ENCODE results near the gene SPHKAP. TPM values are rescaled to one million over a fixed set of nuclear protein-coding genes. Genes with fewer than 3 reads are reported as not detected.
"Not testable (repeated sequence)": the region's sequence is repeated elsewhere in the genome, so short reads cannot be mapped to it uniquely, and the experiment has no call there.

SPHKAP gene
- total and polyA plus RNA-seq, 8 donors: 0.18 to 1.8 (median 1.4) TPM; not detected in 1

DNA sequence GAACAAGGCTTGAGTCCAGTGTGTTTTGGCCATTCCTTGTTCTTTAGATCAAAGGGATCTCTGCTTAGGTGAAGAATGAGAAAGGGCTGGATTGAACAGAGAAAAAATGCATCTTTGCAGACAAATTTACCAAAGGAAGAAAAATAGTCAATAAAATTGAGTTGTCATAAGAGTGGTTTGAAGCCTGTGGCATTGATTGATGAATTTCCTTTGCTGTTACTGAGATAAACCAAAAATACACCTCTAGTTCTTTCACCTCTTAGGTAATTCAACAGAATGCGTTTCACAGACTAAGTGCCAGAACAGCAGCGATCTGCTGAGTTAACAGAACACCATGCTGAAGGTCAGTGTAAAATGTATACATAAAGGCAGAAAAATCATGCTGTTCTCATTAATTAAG is 96.8 kb downstream of the SPHKAP start:
- H3K27me3 ChIP-seq: no peaks in the 10 kb centered on the region
- H3K27ac ChIP-seq: no peak overlapping the region
- no peak for ATAC-seq
- DNase-seq: no peak
- no peaks in the 10 kb centered on the region for H3K4me1 ChIP-seq
- no peak overlapping the region for H3K4me3 ChIP-seq
- intact Hi-C loops (cut with DNase I): no loop called here
- H3K36me3 ChIP-seq: no peaks in the 10 kb centered on the region
- TF ChIP-seq, protein P1, sequence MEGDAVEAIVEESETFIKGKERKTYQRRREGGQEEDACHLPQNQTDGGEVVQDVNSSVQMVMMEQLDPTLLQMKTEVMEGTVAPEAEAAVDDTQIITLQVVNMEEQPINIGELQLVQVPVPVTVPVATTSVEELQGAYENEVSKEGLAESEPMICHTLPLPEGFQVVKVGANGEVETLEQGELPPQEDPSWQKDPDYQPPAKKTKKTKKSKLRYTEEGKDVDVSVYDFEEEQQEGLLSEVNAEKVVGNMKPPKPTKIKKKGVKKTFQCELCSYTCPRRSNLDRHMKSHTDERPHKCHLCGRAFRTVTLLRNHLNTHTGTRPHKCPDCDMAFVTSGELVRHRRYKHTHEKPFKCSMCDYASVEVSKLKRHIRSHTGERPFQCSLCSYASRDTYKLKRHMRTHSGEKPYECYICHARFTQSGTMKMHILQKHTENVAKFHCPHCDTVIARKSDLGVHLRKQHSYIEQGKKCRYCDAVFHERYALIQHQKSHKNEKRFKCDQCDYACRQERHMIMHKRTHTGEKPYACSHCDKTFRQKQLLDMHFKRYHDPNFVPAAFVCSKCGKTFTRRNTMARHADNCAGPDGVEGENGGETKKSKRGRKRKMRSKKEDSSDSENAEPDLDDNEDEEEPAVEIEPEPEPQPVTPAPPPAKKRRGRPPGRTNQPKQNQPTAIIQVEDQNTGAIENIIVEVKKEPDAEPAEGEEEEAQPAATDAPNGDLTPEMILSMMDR (IDR thresholded peaks at IDR 0.05): no peak
- peaks cover 0 to 11% of the 10 kb centered on the region in 2 donors for H3K9me3 ChIP-seq

DNA sequence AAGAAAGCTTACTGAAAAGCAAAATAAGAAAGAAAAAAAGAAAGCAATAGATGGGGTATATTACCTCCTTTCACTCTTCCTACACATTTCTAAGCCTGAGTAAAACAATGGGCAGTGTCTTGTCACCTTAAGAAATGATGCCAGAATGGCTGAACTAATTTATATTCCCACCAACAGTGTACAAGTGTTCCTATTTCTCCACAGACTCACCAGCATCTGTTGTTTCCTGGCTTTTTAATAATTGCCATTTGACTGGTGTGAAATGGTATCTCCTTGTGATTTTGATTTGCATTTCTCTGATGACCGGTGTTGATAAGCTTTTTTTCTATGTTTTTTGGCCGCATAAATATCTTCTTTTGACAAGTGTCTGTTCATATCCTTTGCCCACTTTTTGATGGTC is 98.4 kb downstream of the SPHKAP start:
- Histone ChIP-seq H3K36me3 (no peaks in the 10 kb centered on the region), H3K4me3 (no peak overlapping the region), H3K27me3 (no peaks in the 10 kb centered on the region), H3K9me3 (no peaks in the 10 kb centered on the region), H3K4me1 (no peaks in the 10 kb centered on the region), H3K27ac (no peak overlapping the region)
- intact Hi-C loops (cut with DNase I): no loop called here
- TF ChIP-seq, protein P1 (IDR thresholded peaks at IDR 0.05): no peak
- ATAC-seq: no peak
- no peak for DNase-seq

DNA sequence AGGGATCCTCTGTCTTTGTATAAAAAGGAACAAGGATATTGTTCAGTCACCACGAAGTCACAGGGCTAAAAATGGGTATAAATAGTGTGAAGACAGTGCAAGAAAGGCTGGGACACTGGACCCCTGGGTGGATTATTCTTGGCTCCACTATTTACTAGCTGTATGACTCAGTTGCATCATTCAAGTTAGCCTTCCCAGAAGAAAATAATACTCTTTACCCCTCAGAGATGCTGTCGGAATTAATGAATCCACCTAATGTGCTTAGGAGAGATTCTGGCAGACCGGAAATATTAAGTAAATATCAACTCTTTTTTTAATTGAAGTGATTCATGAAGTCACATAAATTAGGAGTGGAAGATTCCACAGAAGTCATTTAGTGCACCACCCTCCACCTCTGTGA is 98.9 kb downstream of the SPHKAP start:
- Histone ChIP-seq H3K4me3 (no peak overlapping the region), H3K27me3 (no peaks in the 10 kb centered on the region), H3K27ac (no peak overlapping the region), H3K9me3 (no peaks in the 10 kb centered on the region), H3K36me3 (no peaks in the 10 kb centered on the region), H3K4me1 (no peaks in the 10 kb centered on the region)
- TF ChIP-seq, protein P1 (IDR thresholded peaks at IDR 0.05): no peak
- intact Hi-C loops (cut with DNase I): no loop called here
- DNase-seq (no peak), ATAC-seq (no peak)

DNA sequence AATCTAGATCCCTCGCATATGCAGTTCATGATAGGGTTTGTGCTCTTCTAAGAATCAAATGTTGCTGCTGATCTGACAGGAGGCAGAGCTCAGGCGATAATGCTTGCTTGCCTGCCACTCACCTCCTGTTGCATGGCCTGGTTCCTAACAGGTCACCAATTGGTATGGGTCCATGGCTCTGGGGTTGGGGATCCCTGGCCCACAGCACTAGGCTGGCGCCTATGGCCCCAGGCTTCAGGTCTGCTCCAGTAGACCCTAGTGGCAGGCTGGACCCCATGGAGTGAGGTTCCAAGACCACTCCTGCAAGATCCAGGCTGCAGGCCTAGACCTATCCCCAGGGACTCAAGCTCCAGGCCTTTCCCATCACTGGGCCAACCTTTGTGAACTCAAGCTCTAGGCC is 102.3 kb downstream of the SPHKAP start:
- Histone ChIP-seq H3K4me3 (no peak overlapping the region), H3K4me1 (no peaks in the 10 kb centered on the region), H3K36me3 (no peaks in the 10 kb centered on the region), H3K9me3 (peaks cover 0 to 8% of the 10 kb centered on the region in 2 donors), H3K27me3 (no peaks in the 10 kb centered on the region), H3K27ac (no peak overlapping the region)
- no peak for DNase-seq
- TF ChIP-seq, protein P1 (IDR thresholded peaks at IDR 0.05): no peak
- no peak for ATAC-seq
- intact Hi-C loops (cut with DNase I): no loop called here

DNA sequence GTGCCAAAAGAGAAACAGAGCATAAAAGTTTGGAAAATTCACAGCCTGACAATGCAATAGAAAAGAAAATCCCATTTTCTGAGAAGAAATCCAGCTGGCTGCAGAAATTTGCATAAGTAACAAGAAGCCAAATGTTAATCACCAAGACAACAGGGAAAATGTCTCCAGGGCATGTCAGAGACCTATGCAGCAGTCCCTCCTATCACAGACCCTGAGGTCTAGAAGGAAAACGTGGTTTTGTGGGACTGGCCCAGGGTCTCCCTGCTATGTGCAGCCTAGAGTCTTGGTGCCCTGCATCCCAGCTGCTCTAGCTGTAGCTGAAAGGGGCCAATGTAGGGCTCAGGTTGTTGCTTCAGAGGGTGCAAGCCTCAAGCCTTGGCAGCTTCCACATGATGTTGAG is 104.8 kb downstream of the SPHKAP start:
- H3K9me3 ChIP-seq; ATAC-seq; H3K27me3 ChIP-seq; H3K27ac ChIP-seq; intact Hi-C loops (cut with DNase I); DNase-seq; H3K4me3 ChIP-seq; H3K4me1 ChIP-seq; H3K36me3 ChIP-seq: not testable (repeated sequence)

DNA sequence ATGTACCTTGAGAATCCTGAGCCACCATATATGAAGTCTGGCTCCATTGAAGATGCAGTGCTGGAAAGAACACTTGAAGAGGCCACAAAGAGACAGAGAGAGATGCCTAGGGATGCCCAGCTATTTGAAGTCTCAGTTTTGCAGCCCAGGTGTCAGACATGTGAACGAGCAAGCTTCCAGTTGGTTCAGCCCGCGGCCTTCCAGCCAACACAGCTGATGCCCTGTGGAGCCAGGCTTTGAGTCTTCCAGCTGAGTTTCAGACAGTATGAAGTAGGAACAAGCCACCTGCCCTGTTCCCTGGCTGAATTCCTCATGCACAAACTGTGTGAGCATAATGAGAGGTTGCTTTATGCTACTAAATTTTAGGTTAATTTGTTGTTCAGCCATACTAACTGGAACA is 108.8 kb downstream of the SPHKAP start:
- Histone ChIP-seq H3K4me1 (no peaks in the 10 kb centered on the region), H3K4me3 (no peak overlapping the region), H3K27ac (no peak overlapping the region), H3K36me3 (no peaks in the 10 kb centered on the region), H3K9me3 (peaks cover 0 to 8% of the 10 kb centered on the region in 2 donors), H3K27me3 (no peaks in the 10 kb centered on the region)
- TF ChIP-seq, protein P1 (IDR thresholded peaks at IDR 0.05): no peak
- intact Hi-C loops (cut with DNase I): no loop called here
- DNase-seq: no peak
- no peak for ATAC-seq

Data from left lung (tissue), 10 donors.